HEK293T (cell line): Measurements from ENCODE around the gene RPL32.

ENCODE experiments used
- CTCF ChIA-PET: fragments of 350-600 bp; formaldehyde crosslinking; extraction: SDS; loops from one replicate; lab custom pipeline; 2021; ENCODE audit warnings: antibody characterized with exemption, inconsistent platforms; lab: Yijun Ruan, JAX
- POLR2A ChIA-PET: fragments of 350-600 bp; formaldehyde crosslinking; extraction: SDS; loops from one replicate; lab custom pipeline; 2020; ENCODE audit warnings: antibody characterized with exemption, inconsistent platforms; lab: Yijun Ruan, JAX
- DNase-seq: peaks from one replicate; pipeline ENCODE4 v3.0.0; 2012; ENCODE audit warnings: mixed read lengths; ENCODE audit errors: extremely low spot score
- ARNT ChIP-seq: fragments of 450-650 bp; IDR thresholded peaks from 2 replicates; pipeline ENCODE4 v1.6.1; 2017; ENCODE audit warnings: mild to moderate bottlenecking
- BHLHE40 ChIP-seq: fragments of 450-650 bp; IDR thresholded peaks from 2 replicates; pipeline ENCODE4 v1.6.1; 2016; ENCODE audit warnings: mild to moderate bottlenecking, moderate library complexity, borderline replicate concordance
- CTBP1 ChIP-seq: fragments of 450-650 bp; IDR thresholded peaks from 2 replicates; pipeline ENCODE4 v1.6.1; 2016; ENCODE audit warnings: borderline replicate concordance
- ELF4 ChIP-seq: fragments of 450-650 bp; IDR thresholded peaks from 2 replicates; pipeline ENCODE4 v1.6.1; 2017; ENCODE audit warnings: antibody characterized with exemption
- FOXA1 ChIP-seq: fragments of 450-650 bp; IDR thresholded peaks from 2 replicates; pipeline ENCODE4 v1.6.1; 2016; ENCODE audit warnings: mild to moderate bottlenecking
- FOXK2 ChIP-seq: fragments of 450-650 bp; IDR thresholded peaks from 2 replicates; pipeline ENCODE4 v1.6.1; 2016; ENCODE audit warnings: mild to moderate bottlenecking
- FOXM1 ChIP-seq: fragments of 450-650 bp; IDR thresholded peaks from 2 replicates; pipeline ENCODE4 v1.6.1; 2017; ENCODE audit warnings: mild to moderate bottlenecking, borderline replicate concordance
- HDGF ChIP-seq: fragments of 450-650 bp; IDR thresholded peaks from 2 replicates; pipeline ENCODE4 v1.6.1; 2017; ENCODE audit warnings: antibody characterized with exemption, borderline replicate concordance
- L3MBTL2 ChIP-seq: fragments of 450-650 bp; conservative IDR thresholded peaks from 2 replicates; pipeline ENCODE4 v1.6.1; 2016; ENCODE audit warnings: mild to moderate bottlenecking
- LEF1 ChIP-seq: fragments of 450-650 bp; IDR thresholded peaks from 2 replicates; pipeline ENCODE4 v1.6.1; 2017; ENCODE audit warnings: mild to moderate bottlenecking, borderline replicate concordance
- NFRKB ChIP-seq: fragments of 450-650 bp; IDR thresholded peaks from 2 replicates; pipeline ENCODE4 v1.6.1; 2016; ENCODE audit warnings: mild to moderate bottlenecking, moderate library complexity
- PKNOX1 ChIP-seq: fragments of 450-650 bp; IDR thresholded peaks from 2 replicates; pipeline ENCODE4 v1.6.1; 2016
- SP1 ChIP-seq: fragments of 450-650 bp; IDR thresholded peaks from 2 replicates; pipeline ENCODE4 v1.6.1; 2017
- SUZ12 ChIP-seq: fragments of 450-650 bp; IDR thresholded peaks from 2 replicates; pipeline ENCODE4 v1.6.1; 2016; ENCODE audit warnings: mild to moderate bottlenecking
- TARDBP ChIP-seq: fragments of 450-650 bp; IDR thresholded peaks from 2 replicates; pipeline ENCODE4 v1.6.1; 2016
- ZNF384 ChIP-seq: fragments of 450-650 bp; IDR thresholded peaks from 2 replicates; pipeline ENCODE4 v1.6.1; 2016

Gene RPL32

GRCh38 chr3:12841149-12841969, at the start of gene RPL32:
Gene RPL32 (minus strand): TSS chr3:12841565. CDS start chr3:12840237, 1,328 bp downstream.
- DNase-seq = peak; percentile 83
- POLR2A ChIA-PET = interaction anchor here (0.6 to 2.2 kb wide), 9 partner anchors 9 to 177 kb away, joined by 3 to 10 read pairs (median 7); partner anchors contain the start of genes CAND2 and RAF1
- CTCF ChIA-PET = interaction anchor here (0.6 to 1.4 kb wide), 11 partner anchors 11 to 169 kb away, joined by 3 to 7 read pairs (median 4); partner anchors contain the start of gene CAND2
- TF ChIP-seq SP1 (no peak), BHLHE40 (no peak), PKNOX1 (no peak), LEF1 (peak; percentile 55; the same call in 1 of the 2 replicates), NFRKB (peak; percentile 90), FOXM1 (peak; percentile 86), ELF4 (peak; percentile 99), ZNF384 (no peak), CTBP1 (no peak), ARNT (peak; percentile 70), L3MBTL2 (peak; percentile 32; the same call in 1 of the 2 replicates), FOXK2 (no peak), FOXA1 (no peak), TARDBP (no peak), HDGF (no peak), SUZ12 (no peak)

- ChIA-PET CTCF (interaction anchor here (1.7 to 2.2 kb wide), 3 partner anchors 23 to 92 kb away, joined by 6 to 11 read pairs (median 8); partner anchors contain the start of gene RPL32), POLR2A (no interaction called here)
- no peak for DNase-seq
- no peak for TF ChIP-seq ZNF384
- TF ChIP-seq PKNOX1 = no peak
- no peak for TF ChIP-seq FOXK2
- TF ChIP-seq FOXA1 = no peak
- no peak for TF ChIP-seq FOXM1
- TF ChIP-seq SUZ12 = no peak
- no peak for TF ChIP-seq NFRKB
- no peak for TF ChIP-seq L3MBTL2
- TF ChIP-seq ELF4 = no peak
- no peak for TF ChIP-seq TARDBP
- TF ChIP-seq CTBP1 = no peak
Measured at GRCh38 chr3:12890610-12891390, 49.4 kb upstream of the RPL32 start.

- ChIA-PET CTCF (interaction anchor here (0.9 to 2.0 kb wide), 3 partner anchors 9 to 45 kb away, joined by 3 to 7 read pairs (median 6); no protein-coding TSS in a partner anchor), POLR2A (no interaction called here)
- DNase-seq = no peak
- TF ChIP-seq SUZ12 = no peak
- no peak for TF ChIP-seq FOXA1
- TF ChIP-seq SP1 = no peak
Measured at GRCh38 chr3:12886736-12887135, 45.4 kb upstream of the RPL32 start.

DNA sequence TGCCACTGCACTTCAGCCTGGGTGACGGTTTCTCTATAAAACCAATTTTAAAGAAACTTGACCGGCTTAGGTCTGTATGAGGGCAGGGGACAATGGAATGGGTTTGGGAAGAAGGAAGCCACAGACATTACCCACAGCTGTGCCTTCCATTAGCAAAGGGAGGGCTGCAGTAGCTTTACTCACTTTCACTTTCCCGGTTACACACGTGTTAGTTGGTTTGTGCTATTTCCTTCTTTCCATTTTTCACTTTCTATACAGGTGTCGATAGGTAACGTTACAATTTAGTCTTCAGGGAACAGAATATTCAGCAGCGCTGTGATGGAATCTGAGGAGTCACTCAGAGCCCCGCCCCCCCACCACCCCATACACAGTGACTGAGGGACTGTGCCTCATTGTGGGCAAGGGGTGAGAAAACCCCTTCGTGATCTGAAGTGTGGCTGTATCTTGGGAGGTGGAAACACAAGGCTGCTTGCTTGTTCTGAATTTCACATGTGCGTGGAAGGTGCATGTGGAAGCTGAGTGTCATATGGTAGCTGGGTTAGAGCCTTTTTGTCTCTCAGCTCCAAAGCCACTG, 44.8 kb upstream of the RPL32 start:
- no peak for DNase-seq
- ChIA-PET POLR2A (no interaction called here), CTCF (interaction anchor here (2.0 kb wide), 1 partner anchor 18 kb away, joined by 7 read pairs; no protein-coding TSS in a partner anchor)
- TF ChIP-seq TARDBP = no peak
- TF ChIP-seq PKNOX1 = no peak
- no peak for TF ChIP-seq LEF1
- no peak for TF ChIP-seq SP1
- no peak for TF ChIP-seq FOXK2

DNA sequence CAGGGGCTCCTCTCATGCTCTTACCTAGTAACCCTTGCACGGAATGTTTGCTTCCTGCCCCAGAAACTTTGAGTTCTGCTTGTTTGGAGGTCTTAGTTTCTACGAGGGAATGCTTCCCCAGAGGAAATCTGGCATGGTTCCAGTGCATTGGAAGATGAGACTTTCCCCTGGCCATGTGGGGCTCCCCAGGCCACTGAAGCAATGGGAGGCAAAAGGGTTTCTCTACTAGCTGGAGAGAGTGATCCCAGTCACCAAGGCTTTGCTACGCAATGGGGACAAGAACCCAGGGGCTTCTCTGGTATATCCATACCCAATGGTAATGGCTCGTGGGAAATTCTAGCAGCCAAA, 44.2 kb upstream of the RPL32 start:
- ChIA-PET CTCF (interaction anchor here (1.1 kb wide), 1 partner anchor 18 kb away, joined by 3 read pairs; no protein-coding TSS in a partner anchor), POLR2A (no interaction called here)
- DNase-seq = no peak
- TF ChIP-seq FOXM1 (no peak), L3MBTL2 (no peak), NFRKB (no peak), FOXK2 (no peak), ZNF384 (no peak), LEF1 (no peak), SUZ12 (no peak), FOXA1 (no peak), TARDBP (no peak), PKNOX1 (no peak), CTBP1 (no peak), SP1 (no peak)
